T-helper 1 cell treated with Interleukin-12 subunit alpha and Interleukin-12 subunit beta and Interleukin-4 antibody, amounts not matched to agents 30 μg/mL and 1 μg/mL, for 36 hours (primary cell): ENCODE measurements around the gene CPEB3.

Experiments
- H3K27ac Mint-ChIP-seq: one replicate; pipeline ENCODE4 v1.8.0; 2021; ENCODE audit warnings: mild to moderate bottlenecking, mixed read lengths
- H3K27me3 Mint-ChIP-seq: one replicate; pipeline ENCODE4 v1.8.0; 2021; ENCODE audit warnings: low read depth, mixed read lengths
- H3K36me3 Mint-ChIP-seq: one replicate; pipeline ENCODE4 v1.8.0; 2021; ENCODE audit warnings: low read depth, mixed read lengths
- H3K4me1 Mint-ChIP-seq: one replicate; pipeline ENCODE4 v1.8.0; 2021; ENCODE audit warnings: low read depth, mixed read lengths
- H3K4me3 Mint-ChIP-seq: one replicate; pipeline ENCODE4 v1.8.0; 2021; ENCODE audit warnings: mild to moderate bottlenecking, moderate library complexity, mixed read lengths
- H3K9me3 Mint-ChIP-seq: one replicate; pipeline ENCODE4 v1.8.0; 2021; ENCODE audit warnings: mixed read lengths

The CPEB3 gene

GRCh38 chr10:92208736-92209135 is 82.1 kb downstream of the CPEB3 start:
- H3K36me3 Mint-ChIP-seq, result peaks cover 3% of the 10 kb centered on the region
- H3K4me1 Mint-ChIP-seq, result peaks cover 12% of the 10 kb centered on the region
- no peaks in the 10 kb centered on the region for H3K9me3 Mint-ChIP-seq
- no peak overlapping the region for H3K27ac Mint-ChIP-seq
- no peaks in the 10 kb centered on the region for H3K27me3 Mint-ChIP-seq
- no peak overlapping the region for H3K4me3 Mint-ChIP-seq

- Mint-ChIP-seq H3K27me3 (no peaks in the 10 kb centered on the region), H3K9me3 (no peaks in the 10 kb centered on the region), H3K4me1 (peaks cover 12% of the 10 kb centered on the region), H3K27ac (no peak overlapping the region), H3K4me3 (no peak overlapping the region), H3K36me3 (peaks cover 3% of the 10 kb centered on the region)
Measured at GRCh38 chr10:92208157-92208720, 82.6 kb downstream of the CPEB3 start.

- no peak overlapping the region for H3K27ac Mint-ChIP-seq
- no peak overlapping the region for H3K4me3 Mint-ChIP-seq
- H3K36me3 Mint-ChIP-seq, result peaks cover 3% of the 10 kb centered on the region
- no peaks in the 10 kb centered on the region for H3K9me3 Mint-ChIP-seq
- H3K27me3 Mint-ChIP-seq, result no peaks in the 10 kb centered on the region
- peaks cover 6% of the 10 kb centered on the region for H3K4me1 Mint-ChIP-seq
Measured at GRCh38 chr10:92207061-92207460, 83.8 kb downstream of the CPEB3 start.

GRCh38 chr10:92203919-92204623 is 86.8 kb downstream of the CPEB3 start:
- Mint-ChIP-seq H3K27me3 (no peaks in the 10 kb centered on the region), H3K9me3 (no peaks in the 10 kb centered on the region), H3K4me3 (no peak overlapping the region), H3K27ac (no peak overlapping the region), H3K4me1 (peaks cover 5% of the 10 kb centered on the region), H3K36me3 (no peaks in the 10 kb centered on the region)

- H3K27ac Mint-ChIP-seq, result no peak overlapping the region
- no peaks in the 10 kb centered on the region for H3K36me3 Mint-ChIP-seq
- no peaks in the 10 kb centered on the region for H3K9me3 Mint-ChIP-seq
- no peaks in the 10 kb centered on the region for H3K27me3 Mint-ChIP-seq
- peaks cover 5% of the 10 kb centered on the region for H3K4me1 Mint-ChIP-seq
- no peak overlapping the region for H3K4me3 Mint-ChIP-seq
Measured at GRCh38 chr10:92202536-92202935, 88.3 kb downstream of the CPEB3 start.

GRCh38 chr10:92200564-92200963 is 90.3 kb downstream of the CPEB3 start:
- Mint-ChIP-seq H3K4me3 (no peak overlapping the region), H3K9me3 (no peaks in the 10 kb centered on the region), H3K36me3 (no peaks in the 10 kb centered on the region)

GRCh38 chr10:92187101-92187500 is 103.8 kb downstream of the CPEB3 start:
- H3K27ac Mint-ChIP-seq, result no peak overlapping the region
- H3K4me1 Mint-ChIP-seq, result no peaks in the 10 kb centered on the region
- H3K27me3 Mint-ChIP-seq, result no peaks in the 10 kb centered on the region
- no peaks in the 10 kb centered on the region for H3K36me3 Mint-ChIP-seq
- H3K4me3 Mint-ChIP-seq, result no peak overlapping the region
- no peaks in the 10 kb centered on the region for H3K9me3 Mint-ChIP-seq

More at GRCh38 chr10:92200564-92200963, 90.3 kb downstream of the CPEB3 start:
- Mint-ChIP-seq H3K27me3 (no peaks in the 10 kb centered on the region), H3K4me1 (peaks cover 5% of the 10 kb centered on the region), H3K27ac (no peak overlapping the region)

GRCh38 chr10:92184977-92185376 is 105.9 kb downstream of the CPEB3 start:
- Mint-ChIP-seq H3K36me3 (no peaks in the 10 kb centered on the region), H3K4me3 (no peak overlapping the region), H3K27ac (no peak overlapping the region), H3K4me1 (no peaks in the 10 kb centered on the region), H3K27me3 (no peaks in the 10 kb centered on the region), H3K9me3 (no peaks in the 10 kb centered on the region)

GRCh38 chr10:92183199-92183598 is 107.7 kb downstream of the CPEB3 start:
- Mint-ChIP-seq H3K27me3 (no peaks in the 10 kb centered on the region), H3K4me3 (no peak overlapping the region), H3K4me1 (no peaks in the 10 kb centered on the region), H3K36me3 (peaks cover 1% of the 10 kb centered on the region), H3K27ac (no peak overlapping the region), H3K9me3 (no peaks in the 10 kb centered on the region)

GRCh38 chr10:92181575-92181974 is 109.3 kb downstream of the CPEB3 start:
- no peaks in the 10 kb centered on the region for H3K27me3 Mint-ChIP-seq
- peaks cover 3% of the 10 kb centered on the region for H3K36me3 Mint-ChIP-seq
- H3K9me3 Mint-ChIP-seq, result no peaks in the 10 kb centered on the region
- no peaks in the 10 kb centered on the region for H3K4me1 Mint-ChIP-seq
- H3K4me3 Mint-ChIP-seq, result no peak overlapping the region
- no peak overlapping the region for H3K27ac Mint-ChIP-seq

- H3K27me3 Mint-ChIP-seq, result no peaks in the 10 kb centered on the region
- no peak overlapping the region for H3K27ac Mint-ChIP-seq
- no peaks in the 10 kb centered on the region for H3K4me1 Mint-ChIP-seq
- H3K9me3 Mint-ChIP-seq, result no peaks in the 10 kb centered on the region
- no peak overlapping the region for H3K4me3 Mint-ChIP-seq
- H3K36me3 Mint-ChIP-seq, result peaks cover 3% of the 10 kb centered on the region
Measured at GRCh38 chr10:92180399-92180798, 110.5 kb downstream of the CPEB3 start.

GRCh38 chr10:92177546-92177945 is 113.3 kb downstream of the CPEB3 start:
- Mint-ChIP-seq H3K27ac (no peak overlapping the region), H3K4me3 (no peak overlapping the region), H3K4me1 (no peaks in the 10 kb centered on the region), H3K27me3 (no peaks in the 10 kb centered on the region), H3K36me3 (peaks cover 3% of the 10 kb centered on the region), H3K9me3 (no peaks in the 10 kb centered on the region)

- Mint-ChIP-seq H3K4me1 (no peaks in the 10 kb centered on the region), H3K4me3 (no peak overlapping the region), H3K27me3 (no peaks in the 10 kb centered on the region), H3K9me3 (no peaks in the 10 kb centered on the region), H3K27ac (no peak overlapping the region), H3K36me3 (peaks cover 5% of the 10 kb centered on the region)
Measured at GRCh38 chr10:92175164-92175563, 115.7 kb downstream of the CPEB3 start.

GRCh38 chr10:92173996-92174395 is 116.9 kb downstream of the CPEB3 start:
- peaks cover 8% of the 10 kb centered on the region for H3K9me3 Mint-ChIP-seq
- H3K27ac Mint-ChIP-seq, result no peak overlapping the region
- H3K4me1 Mint-ChIP-seq, result no peaks in the 10 kb centered on the region
- peaks cover 10% of the 10 kb centered on the region for H3K36me3 Mint-ChIP-seq
- no peaks in the 10 kb centered on the region for H3K27me3 Mint-ChIP-seq
- H3K4me3 Mint-ChIP-seq, result no peak overlapping the region

GRCh38 chr10:92164036-92164696 is 126.7 kb downstream of the CPEB3 start:
- Mint-ChIP-seq H3K36me3 (peaks cover 2% of the 10 kb centered on the region), H3K9me3 (peaks cover 16% of the 10 kb centered on the region), H3K4me3 (no peak overlapping the region), H3K27me3 (no peaks in the 10 kb centered on the region), H3K27ac (no peak overlapping the region), H3K4me1 (no peaks in the 10 kb centered on the region)
